RPMI8226 (cell line): ENCODE measurements around the gene AGPAT1.
"Not testable (repeated sequence)": the region's sequence is repeated elsewhere in the genome, so short reads cannot be mapped to it uniquely, and the experiment has no call there.

Experiments
- DNase-seq: peaks from one replicate; pipeline ENCODE4 v3.0.0-alpha.2; 2015

The AGPAT1 gene

DNA sequence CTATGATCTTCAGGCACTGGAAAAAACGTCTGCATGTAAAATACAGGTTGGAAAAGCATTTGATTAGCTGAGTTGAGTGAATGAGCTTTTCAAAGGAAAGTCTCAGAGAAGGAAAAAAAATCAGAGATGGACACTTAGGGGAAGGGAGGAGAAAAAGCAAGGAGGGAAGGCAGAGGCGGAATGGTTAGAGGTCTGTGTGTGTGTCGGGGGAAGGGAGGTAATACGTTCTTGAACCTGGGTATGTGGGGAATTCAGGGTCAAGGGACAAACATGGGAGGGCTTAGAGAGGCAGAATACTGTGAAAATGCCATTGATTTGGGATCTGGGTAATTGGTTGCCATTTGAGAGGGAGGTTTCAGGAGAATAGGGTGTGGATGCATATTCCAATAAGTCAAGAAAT is 29.2 kb downstream of the AGPAT1 start:
- DNase-seq: no peak

DNA sequence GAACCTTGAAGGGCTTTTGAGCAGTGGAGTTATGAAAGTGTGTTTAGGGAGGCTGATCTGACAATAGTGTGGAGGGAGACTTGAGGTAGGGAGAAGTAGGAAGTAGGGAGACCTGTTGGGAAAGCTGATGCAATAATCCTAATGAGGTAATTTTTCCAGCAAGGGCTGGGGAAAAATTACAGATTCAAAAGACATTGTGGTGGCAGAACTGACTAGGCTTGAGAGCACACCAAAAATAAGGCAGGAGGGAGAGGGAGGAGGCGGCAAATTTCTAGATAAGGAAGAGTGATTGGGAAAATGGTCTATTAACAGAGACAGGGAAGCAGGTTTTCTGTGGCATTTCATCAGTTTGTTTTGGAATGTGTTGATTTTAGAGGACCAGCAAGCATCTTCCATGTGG is 29.6 kb downstream of the AGPAT1 start:
- DNase-seq: no peak

DNA sequence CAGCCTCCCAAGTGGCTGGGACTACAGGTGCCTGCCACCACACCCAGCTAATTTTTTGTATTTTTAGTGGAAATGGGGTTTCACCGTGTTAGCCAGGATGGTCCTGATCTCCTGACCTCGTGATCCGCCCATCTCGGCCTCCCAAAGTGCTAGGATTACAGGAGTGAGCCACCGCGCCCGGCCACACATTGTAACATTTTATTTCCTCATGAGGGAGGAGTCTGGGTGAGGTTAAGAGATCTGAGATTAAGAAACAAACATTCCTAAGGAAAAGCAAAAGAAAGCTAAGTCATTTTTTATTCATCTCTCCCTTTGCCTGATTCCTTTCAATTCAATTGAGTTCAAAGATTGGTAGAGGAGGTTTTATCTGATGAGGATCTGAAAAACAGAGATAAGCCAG is 31.6 kb downstream of the AGPAT1 start:
- DNase-seq: not testable (repeated sequence)

DNA sequence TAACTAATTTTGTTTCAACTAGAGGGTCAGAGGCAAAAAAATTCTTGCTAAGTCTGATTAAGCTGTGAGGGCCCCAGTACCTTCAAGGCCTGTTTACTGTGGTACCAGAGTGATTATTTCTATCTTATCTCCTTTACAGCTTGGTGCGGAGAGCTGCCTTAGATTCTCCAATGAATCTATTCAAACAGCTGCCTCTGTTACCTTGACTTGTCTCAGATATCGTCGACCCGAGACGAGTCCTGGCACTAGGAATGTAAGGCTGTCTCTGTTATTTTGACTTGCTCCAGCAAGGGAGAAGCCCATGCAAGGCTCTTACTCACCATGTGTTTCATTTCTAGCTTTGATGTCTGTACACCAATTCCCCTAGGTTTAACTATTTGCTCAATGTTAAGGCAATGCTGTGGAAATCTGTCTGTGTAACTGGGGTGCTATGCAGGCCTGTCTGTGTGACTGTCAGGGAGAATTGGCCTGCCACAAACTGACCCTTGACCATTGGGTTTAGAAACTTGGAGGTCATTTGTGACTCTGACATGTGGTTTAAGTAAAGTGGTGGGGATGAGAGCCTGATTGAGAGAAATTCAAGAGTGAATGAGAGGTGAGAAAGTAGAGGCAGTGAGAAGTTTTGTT is 35.4 kb downstream of the AGPAT1 start:
- DNase-seq: no peak

DNA sequence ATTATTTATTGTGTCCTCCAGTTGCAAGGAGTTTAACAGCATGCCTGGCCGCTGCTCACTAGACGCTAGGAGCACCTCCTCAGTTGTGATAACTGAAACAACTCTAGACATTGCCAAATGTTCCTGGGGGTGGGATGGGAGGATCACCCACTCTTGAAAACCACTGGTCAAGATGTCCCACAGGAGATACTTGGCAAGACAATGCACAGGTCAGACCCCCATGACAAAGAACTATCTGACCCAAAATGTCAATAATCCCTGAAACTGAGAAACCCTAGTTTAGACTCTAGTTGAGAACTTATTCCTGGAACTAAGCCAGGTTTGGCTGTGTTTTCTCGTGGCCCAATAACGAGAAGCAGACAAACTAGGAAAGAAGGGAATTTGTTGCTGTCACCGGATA is 36.3 kb downstream of the AGPAT1 start:
- no peak for DNase-seq

GRCh38 chr6:32137454-32137853 is 38.4 kb downstream of the AGPAT1 start:
- DNase-seq: no peak

DNA sequence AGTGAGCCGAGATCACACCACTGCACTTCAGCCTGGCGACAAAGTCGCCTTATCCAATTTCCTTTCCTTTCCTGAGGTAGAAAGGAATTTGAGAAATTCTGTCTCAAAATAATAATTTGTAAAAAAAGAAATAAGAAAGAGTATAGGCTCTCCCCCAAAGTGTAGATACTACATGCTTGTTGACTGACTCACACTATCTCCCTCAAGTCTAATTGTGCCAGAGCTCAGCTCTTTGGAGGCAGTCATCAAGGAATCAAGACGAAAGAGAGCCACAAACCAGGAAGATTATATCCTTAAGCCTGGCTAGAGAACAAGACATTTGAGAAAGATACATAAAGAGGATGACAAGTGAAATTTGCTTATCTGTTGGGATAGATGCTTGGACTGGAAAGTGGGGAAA is 42.1 kb downstream of the AGPAT1 start:
- no peak for DNase-seq

- no peak for DNase-seq
Measured at GRCh38 chr6:32132110-32132509, 43.8 kb downstream of the AGPAT1 start.

DNA sequence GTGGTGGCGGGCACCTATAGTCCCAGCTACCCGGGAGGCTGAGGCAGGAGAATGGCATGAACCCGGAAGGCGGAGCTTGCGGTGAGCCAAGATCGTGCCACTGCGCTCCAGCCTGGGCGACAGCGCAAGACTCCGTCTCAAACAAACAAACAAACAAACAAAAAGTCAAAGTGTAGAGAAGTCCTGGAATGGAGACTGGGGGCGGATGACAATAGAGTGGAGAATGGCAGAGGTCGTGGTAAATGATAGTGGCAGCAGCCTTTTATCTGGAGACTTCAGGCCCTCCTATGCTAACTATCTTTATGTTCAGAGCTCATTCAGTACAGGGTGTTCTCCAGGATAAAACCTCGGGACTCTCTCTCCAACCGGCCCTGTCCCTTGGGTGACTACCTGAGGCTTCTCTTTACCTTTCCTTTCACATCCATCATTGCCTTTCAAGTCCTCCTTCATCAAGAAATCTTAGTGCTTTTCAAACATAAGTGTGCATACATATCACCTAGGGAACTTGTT is 44.4 kb downstream of the AGPAT1 start:
- DNase-seq: no peak

DNA sequence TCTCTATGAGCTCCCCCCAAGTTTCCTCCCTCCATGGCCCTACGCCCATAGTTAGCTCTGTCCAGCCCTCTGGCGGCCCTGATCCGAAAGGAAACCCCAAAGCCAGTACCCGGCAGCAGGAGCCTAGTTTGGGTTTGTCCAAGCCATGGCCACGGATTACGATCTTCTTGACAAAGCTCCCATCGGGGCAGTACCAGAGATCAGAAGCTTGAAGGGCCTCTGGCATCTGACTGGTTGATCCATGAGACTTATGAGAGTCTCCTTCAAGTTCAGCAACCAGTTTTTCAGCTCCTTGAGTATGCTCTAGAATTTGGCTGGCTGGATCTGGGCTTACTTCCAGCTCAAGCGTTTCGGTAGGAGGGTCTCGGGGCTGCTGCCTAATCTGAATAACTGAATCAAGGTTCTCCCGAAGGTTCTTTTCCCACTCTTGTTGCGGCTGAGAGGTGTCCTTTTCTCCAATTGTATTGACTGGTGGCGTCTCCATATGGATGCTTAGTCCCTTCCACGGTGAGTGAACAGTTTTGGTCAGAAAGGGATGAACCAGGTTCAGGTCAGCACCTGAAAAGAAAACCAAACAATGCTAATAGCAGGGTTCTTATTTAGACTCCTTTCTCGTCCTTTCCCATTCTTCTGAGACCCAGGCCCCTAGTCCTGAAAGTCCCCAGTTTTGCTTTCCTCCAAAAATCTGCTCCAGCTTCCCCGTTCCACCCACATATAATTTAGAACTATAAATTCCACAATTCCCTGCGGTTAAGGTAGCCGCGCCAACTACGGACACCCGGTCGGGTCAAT is 46.4 kb downstream of the AGPAT1 start:
- no peak for DNase-seq

DNA sequence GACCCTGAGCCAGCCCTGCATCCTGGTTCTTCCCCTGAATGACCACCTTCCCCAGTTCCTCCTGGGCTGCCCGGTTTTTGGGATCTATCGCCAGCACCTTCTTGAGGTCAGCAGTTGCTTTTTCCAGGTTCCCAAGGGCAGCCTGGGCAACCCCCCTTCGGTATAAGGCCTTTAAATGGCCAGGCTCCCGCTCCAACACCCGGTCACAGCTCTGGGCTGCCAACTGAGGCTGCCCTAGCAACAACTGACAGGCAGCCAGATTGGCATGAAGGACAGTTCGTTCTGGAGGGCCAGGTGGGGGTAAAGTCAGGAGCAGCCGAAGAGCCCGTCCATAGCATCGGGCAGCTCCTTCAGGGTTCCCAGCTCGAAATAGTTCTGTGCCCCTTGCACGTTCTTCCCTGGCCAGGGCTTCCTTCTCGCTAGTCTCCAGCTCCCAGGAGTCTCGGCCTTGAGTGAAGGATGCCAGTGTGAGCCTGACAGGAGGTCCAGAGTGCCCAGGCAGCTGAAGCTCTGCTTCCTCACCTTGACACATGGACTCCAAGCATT is 47.1 kb downstream of the AGPAT1 start:
- no peak for DNase-seq

DNA sequence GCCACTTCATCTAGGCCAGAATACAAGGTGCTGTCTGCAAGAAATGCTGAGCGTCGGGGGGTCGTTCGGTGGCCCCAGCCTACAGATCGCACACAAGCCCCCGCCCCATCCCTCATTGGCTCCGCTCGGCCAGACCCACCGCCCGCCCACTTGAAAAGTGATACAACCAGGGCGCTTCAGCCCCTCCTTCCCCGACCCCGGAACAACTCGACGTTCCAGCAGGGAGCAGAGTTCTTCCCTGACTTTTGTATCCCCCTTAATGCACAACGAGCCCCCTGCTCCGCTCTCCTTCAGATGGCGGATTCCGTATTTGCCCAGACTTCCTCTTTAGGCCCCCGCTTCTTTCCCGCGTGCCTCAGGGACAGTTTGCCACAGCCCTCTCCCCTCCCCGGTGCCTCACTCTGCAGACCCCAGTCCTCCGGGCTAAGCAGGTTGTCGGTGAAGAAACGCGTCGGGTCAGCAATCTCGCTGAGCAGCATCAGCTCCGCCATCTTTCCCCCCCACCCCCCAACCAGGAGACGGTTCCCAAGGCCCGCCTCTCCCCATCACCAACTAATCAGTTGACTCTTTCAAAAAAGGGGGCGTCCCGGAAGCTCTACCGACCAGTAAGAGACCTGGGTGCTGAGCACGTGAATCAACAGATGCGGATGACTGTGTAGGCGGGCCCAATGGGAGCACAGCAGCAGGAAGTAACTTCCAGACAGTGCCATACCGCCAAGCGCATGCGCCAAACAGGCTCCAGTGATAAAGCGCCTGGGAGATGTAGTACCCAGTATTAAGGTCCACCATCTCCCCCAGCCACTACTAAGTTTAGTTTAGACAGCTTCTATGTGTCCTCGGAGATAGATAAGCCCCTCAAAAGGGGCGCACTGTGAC is 47.9 kb downstream of the AGPAT1 start, which contains the start of gene ATF6B:
Gene ATF6B (minus strand): TSS at position 530 of the 876 bp plus-strand sequence. CDS start 39 bp downstream, at position 491.
- peak; percentile 99 for DNase-seq

DNA sequence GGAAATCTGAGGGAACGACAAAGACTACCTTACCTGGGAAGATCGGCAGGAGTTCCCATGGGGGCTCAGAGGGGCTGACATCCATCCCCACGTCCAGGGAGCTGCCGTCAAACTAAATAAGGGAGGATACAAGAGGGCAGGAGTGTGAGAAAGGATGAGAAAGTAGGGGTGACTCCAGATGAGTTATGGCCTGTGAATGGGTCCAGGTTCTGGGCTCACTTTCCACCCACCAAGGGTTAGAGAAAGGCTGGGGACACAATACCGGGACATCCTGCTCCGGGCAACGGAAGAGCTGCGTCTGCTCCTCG is 48.5 kb downstream of the AGPAT1 start:
- no peak for DNase-seq

DNA sequence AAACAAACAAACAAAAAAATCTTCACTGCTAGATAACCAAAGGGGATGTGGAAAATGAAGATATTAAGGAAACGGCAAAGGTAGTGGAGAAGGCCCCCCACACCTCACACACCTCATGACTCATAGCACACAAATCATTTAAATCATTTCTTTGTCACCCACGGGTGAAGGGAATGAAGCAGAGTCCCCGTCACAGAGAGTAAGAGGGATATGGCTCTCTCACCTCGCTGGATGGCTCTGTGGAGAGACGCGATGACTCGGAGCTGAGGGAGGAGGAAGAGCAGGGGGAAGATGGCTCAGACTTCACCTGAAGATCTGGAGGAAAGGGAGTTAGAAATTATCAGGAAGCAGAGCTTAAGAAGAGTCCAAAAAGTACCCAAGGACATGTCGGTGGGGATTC is 49.0 kb downstream of the AGPAT1 start:
- no peak for DNase-seq

DNA sequence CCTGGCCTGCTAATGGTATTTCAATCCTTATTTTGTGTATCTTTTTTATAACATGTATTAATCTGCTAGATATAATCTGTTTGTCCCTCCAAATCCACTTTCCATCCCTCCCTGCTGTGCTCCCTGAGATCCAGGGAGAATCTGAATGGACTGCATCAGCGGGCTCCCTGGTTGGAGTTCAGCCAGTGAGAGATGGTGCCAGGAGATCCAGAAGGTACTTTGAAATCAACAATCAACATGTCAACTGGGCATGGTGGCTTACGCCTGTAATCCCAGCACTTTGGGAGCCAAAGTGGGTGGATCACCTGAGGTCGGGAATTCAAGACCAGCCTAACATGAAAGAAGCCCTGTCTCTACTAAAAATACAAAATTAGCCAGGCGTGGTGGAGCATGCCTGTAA is 52.2 kb downstream of the AGPAT1 start:
- DNase-seq: no peak

- DNase-seq: no peak
Measured at GRCh38 chr6:32120573-32121059, 55.3 kb downstream of the AGPAT1 start.

- DNase-seq: peak; percentile 77
Measured at GRCh38 chr6:32118782-32119628, 56.9 kb downstream of the AGPAT1 start.
